HepG2 (cell line): ENCODE data around the gene DDX46. TPM values are rescaled to one million over a fixed set of nuclear protein-coding genes. Genes with fewer than 3 reads are reported as not detected.

Experiments used
- ETV5 ChIP-seq: IDR thresholded peaks from 2 replicates; pipeline ENCODE4 v1.6.1; 2018; ENCODE audit warnings: missing biosample characterization, missing genetic modification reagents, inconsistent platforms, borderline replicate concordance
- EZH2 ChIP-seq: conservative IDR thresholded peaks from 2 replicates; pipeline ENCODE4 v1.6.1; 2012; ENCODE audit warnings: mild to moderate bottlenecking, low read depth, low read length, moderate library complexity
- HIVEP1 ChIP-seq: sonication (generic); formaldehyde crosslinking; IDR thresholded peaks from 2 replicates; pipeline ENCODE4 v1.4.0; 2020; ENCODE audit warnings: mild to moderate bottlenecking, missing genetic modification reagents
- IKZF1 ChIP-seq: fragments of 450-650 bp; IDR thresholded peaks from 2 replicates; pipeline ENCODE4 v1.7.1; 2016
- NBN ChIP-seq: fragments of 450-650 bp; conservative IDR thresholded peaks from 2 replicates; pipeline ENCODE4 v1.6.1; 2017
- NFKB2 ChIP-seq: sonication (generic); formaldehyde crosslinking; IDR thresholded peaks from 2 replicates; pipeline ENCODE4 v1.4.0; 2020; ENCODE audit warnings: missing genetic modification reagents, borderline replicate concordance
- PAF1 ChIP-seq: IDR thresholded peaks from 2 replicates; pipeline ENCODE4 v1.6.1; 2016; ENCODE audit warnings: missing genetic modification reagents, missing compliant biosample characterization
- PHB2 ChIP-seq: fragments of 450-650 bp; IDR thresholded peaks from 2 replicates; pipeline ENCODE4 v1.6.1; 2018; ENCODE audit not compliant: partially characterized antibody
- ZBTB3 ChIP-seq: sonication (generic); formaldehyde crosslinking; IDR thresholded peaks from 2 replicates; pipeline ENCODE4 v1.4.0; 2020; ENCODE audit warnings: low read depth, mild to moderate bottlenecking, moderate library complexity, missing genetic modification reagents, borderline replicate concordance
- ZNF562 ChIP-seq: sonication (generic); formaldehyde crosslinking; IDR thresholded peaks from 2 replicates; pipeline ENCODE4 v1.8.0; 2022; ENCODE audit warnings: missing genetic modification reagents, borderline replicate concordance
- ZNF572 ChIP-seq: sonication (generic); formaldehyde crosslinking; IDR thresholded peaks from 2 replicates; pipeline ENCODE4 v1.5.1; 2020; ENCODE audit warnings: mild to moderate bottlenecking, missing genetic modification reagents
- ZNF652 ChIP-seq: IDR thresholded peaks from 2 replicates; pipeline ENCODE4 v1.6.1; 2016; ENCODE audit warnings: low read depth, borderline replicate concordance
- ZNF713 ChIP-seq: sonication (generic); formaldehyde crosslinking; IDR thresholded peaks from 2 replicates; pipeline ENCODE4 v1.4.0; 2020; ENCODE audit warnings: mild to moderate bottlenecking, missing genetic modification reagents
- polyA plus RNA-seq, 8 experiments: library from polyadenylated mRNA; depleted of rRNA in 3 of 8; stranded (reverse) in 7 of 8; unstranded in 1 of 8; fragments of >200 nt; fragmentation: Illumina TruSeq in 4 of 8; extraction: Trizol in 4 of 8; gene quantifications; 2 replicates each; pipeline versions ENCODE4 v1.2.1 to v1.2.3, GENCODE V29; 2011 to 2016; ENCODE audit warnings: low read depth in 4 of 8, missing spikeins in 1 of 8, mixed read lengths in 1 of 8; ENCODE audit not compliant: insufficient read depth in 1 of 8
- total RNA-seq, 5 experiments: library from RNA; depleted of rRNA; stranded (reverse); fragments of >200 nt; fragmentation: Illumina TruSeq; extraction: Trizol; gene quantifications; 2 replicates each; pipeline ENCODE4 v1.2.3, GENCODE V29; 2016; ENCODE audit warnings: low read depth in 1 of 5
- TF ChIP-seq, protein P1 (sequence below): sonication (generic); formaldehyde crosslinking; IDR thresholded peaks from 2 replicates; pipeline ENCODE4 v1.5.1; 2020; ENCODE audit warnings: missing genetic modification reagents, mild to moderate bottlenecking, borderline replicate concordance
- TF ChIP-seq, protein P2 (sequence below): sonication (generic); formaldehyde crosslinking; IDR thresholded peaks from 2 replicates; pipeline ENCODE4 v1.8.1; 2022; ENCODE audit warnings: mild to moderate bottlenecking, missing genetic modification reagents
- TF ChIP-seq, protein P3 (sequence below): sonication (generic); formaldehyde crosslinking; IDR thresholded peaks from 2 replicates; pipeline ENCODE4 v1.5.0; 2020; ENCODE audit warnings: mild to moderate bottlenecking, missing genetic modification reagents, borderline replicate concordance
- TF ChIP-seq, protein P4 (sequence below): IDR thresholded peaks from 2 replicates; pipeline ENCODE4 v1.6.1; 2016; ENCODE audit warnings: mild to moderate bottlenecking, missing biosample characterization, missing genetic modification reagents

Gene DDX46
- total and polyA plus RNA-seq, 2 of the 13 experiments (the other 11 are each of a cell fraction or from before 2014, with no cell fraction given) = 27.3 to 59.3 TPM

DNA sequence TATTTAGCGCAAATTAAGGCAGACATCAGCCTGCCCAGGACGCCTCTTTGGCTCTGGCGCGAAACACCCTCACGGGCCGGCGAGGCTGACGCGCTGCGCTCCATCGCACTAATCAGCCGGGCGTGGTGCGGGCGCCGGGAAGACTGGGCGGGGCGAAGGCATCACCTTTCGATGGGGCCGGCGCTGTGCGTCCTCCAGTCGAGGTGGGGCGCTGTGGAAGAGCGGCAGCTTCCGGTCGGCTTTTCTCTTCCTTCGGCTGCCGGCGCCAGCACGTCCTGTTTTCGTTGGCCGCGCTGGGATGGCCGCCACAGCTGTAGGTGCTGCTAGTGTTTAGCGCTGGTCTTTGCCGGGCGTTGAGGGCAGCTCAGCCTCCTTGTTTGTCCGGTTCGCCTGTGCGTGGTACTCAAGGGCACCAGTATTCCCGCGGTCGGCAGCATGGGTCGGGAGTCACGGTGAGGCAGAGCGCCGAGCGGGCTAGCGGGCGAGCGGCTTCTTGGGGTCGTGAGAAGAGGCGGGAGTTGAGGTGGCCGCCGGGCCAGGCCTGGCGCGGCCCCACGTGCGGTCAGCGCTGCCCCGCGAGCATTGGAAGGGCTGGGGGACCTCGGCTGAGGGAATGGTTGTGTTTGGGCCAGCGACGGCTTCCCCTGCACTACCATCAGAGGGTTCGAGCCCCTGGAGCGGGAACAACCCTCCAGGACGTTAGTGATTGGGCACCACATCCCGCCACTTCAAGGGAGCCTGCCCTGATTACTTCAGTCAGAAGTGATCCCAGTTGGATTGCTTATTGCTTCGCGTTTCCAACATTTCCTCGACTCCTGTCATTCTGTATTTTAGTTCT, at the start of gene DDX46 (continued):
- TF ChIP-seq EZH2 (no peak), NBN (no peak), ZNF652 (CRISPR knock-in tag) (0 out of 2 replicates have a peak, but pooled peaks have one; percentile 22), NFKB2 (CRISPR knock-in tag) (peak; percentile 63; the same call in 1 of the 2 replicates), ZNF572 (CRISPR knock-in tag) (peak; percentile 97), ETV5 (peak; percentile 95), HIVEP1 (CRISPR knock-in tag) (peak; percentile 75; the same call in 1 of the 2 replicates), PAF1 (CRISPR knock-in tag) (no peak), IKZF1 (no peak), PHB2 (no peak), ZNF713 (CRISPR knock-in tag) (peak; percentile 47; the same call in 1 of the 2 replicates), ZNF562 (no peak), ZBTB3 (no peak)
- TF ChIP-seq, protein P1, sequence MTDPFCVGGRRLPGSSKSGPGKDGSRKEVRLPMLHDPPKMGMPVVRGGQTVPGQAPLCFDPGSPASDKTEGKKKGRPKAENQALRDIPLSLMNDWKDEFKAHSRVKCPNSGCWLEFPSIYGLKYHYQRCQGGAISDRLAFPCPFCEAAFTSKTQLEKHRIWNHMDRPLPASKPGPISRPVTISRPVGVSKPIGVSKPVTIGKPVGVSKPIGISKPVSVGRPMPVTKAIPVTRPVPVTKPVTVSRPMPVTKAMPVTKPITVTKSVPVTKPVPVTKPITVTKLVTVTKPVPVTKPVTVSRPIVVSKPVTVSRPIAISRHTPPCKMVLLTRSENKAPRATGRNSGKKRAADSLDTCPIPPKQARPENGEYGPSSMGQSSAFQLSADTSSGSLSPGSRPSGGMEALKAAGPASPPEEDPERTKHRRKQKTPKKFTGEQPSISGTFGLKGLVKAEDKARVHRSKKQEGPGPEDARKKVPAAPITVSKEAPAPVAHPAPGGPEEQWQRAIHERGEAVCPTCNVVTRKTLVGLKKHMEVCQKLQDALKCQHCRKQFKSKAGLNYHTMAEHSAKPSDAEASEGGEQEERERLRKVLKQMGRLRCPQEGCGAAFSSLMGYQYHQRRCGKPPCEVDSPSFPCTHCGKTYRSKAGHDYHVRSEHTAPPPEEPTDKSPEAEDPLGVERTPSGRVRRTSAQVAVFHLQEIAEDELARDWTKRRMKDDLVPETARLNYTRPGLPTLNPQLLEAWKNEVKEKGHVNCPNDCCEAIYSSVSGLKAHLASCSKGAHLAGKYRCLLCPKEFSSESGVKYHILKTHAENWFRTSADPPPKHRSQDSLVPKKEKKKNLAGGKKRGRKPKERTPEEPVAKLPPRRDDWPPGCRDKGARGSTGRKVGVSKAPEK (CRISPR knock-in tag) = peak; percentile 72; the same call in 1 of the 2 replicates
- TF ChIP-seq, protein P2, sequence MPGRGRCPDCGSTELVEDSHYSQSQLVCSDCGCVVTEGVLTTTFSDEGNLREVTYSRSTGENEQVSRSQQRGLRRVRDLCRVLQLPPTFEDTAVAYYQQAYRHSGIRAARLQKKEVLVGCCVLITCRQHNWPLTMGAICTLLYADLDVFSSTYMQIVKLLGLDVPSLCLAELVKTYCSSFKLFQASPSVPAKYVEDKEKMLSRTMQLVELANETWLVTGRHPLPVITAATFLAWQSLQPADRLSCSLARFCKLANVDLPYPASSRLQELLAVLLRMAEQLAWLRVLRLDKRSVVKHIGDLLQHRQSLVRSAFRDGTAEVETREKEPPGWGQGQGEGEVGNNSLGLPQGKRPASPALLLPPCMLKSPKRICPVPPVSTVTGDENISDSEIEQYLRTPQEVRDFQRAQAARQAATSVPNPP (CRISPR knock-in tag) = peak; percentile 54; the same call in 1 of the 2 replicates
- TF ChIP-seq, protein P3, sequence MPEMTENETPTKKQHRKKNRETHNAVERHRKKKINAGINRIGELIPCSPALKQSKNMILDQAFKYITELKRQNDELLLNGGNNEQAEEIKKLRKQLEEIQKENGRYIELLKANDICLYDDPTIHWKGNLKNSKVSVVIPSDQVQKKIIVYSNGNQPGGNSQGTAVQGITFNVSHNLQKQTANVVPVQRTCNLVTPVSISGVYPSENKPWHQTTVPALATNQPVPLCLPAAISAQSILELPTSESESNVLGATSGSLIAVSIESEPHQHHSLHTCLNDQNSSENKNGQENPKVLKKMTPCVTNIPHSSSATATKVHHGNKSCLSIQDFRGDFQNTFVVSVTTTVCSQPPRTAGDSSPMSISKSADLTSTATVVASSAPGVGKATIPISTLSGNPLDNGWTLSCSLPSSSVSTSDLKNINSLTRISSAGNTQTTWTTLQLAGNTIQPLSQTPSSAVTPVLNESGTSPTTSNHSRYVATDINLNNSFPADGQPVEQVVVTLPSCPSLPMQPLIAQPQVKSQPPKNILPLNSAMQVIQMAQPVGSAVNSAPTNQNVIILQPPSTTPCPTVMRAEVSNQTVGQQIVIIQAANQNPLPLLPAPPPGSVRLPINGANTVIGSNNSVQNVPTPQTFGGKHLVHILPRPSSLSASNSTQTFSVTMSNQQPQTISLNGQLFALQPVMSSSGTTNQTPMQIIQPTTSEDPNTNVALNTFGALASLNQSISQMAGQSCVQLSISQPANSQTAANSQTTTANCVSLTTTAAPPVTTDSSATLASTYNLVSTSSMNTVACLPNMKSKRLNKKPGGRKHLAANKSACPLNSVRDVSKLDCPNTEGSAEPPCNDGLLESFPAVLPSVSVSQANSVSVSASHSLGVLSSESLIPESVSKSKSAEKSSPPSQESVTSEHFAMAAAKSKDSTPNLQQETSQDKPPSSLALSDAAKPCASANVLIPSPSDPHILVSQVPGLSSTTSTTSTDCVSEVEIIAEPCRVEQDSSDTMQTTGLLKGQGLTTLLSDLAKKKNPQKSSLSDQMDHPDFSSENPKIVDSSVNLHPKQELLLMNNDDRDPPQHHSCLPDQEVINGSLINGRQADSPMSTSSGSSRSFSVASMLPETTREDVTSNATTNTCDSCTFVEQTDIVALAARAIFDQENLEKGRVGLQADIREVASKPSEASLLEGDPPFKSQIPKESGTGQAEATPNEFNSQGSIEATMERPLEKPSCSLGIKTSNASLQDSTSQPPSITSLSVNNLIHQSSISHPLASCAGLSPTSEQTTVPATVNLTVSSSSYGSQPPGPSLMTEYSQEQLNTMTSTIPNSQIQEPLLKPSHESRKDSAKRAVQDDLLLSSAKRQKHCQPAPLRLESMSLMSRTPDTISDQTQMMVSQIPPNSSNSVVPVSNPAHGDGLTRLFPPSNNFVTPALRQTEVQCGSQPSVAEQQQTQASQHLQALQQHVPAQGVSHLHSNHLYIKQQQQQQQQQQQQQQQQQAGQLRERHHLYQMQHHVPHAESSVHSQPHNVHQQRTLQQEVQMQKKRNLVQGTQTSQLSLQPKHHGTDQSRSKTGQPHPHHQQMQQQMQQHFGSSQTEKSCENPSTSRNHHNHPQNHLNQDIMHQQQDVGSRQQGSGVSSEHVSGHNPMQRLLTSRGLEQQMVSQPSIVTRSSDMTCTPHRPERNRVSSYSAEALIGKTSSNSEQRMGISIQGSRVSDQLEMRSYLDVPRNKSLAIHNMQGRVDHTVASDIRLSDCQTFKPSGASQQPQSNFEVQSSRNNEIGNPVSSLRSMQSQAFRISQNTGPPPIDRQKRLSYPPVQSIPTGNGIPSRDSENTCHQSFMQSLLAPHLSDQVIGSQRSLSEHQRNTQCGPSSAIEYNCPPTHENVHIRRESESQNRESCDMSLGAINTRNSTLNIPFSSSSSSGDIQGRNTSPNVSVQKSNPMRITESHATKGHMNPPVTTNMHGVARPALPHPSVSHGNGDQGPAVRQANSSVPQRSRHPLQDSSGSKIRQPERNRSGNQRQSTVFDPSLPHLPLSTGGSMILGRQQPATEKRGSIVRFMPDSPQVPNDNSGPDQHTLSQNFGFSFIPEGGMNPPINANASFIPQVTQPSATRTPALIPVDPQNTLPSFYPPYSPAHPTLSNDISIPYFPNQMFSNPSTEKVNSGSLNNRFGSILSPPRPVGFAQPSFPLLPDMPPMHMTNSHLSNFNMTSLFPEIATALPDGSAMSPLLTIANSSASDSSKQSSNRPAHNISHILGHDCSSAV = no peak
- TF ChIP-seq, protein P4, sequence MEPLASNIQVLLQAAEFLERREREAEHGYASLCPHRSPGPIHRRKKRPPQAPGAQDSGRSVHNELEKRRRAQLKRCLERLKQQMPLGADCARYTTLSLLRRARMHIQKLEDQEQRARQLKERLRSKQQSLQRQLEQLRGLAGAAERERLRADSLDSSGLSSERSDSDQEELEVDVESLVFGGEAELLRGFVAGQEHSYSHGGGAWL (CRISPR knock-in tag) = peak; percentile 83
